Stimulated activated CD4-positive, alpha-beta T cell treated with anti-CD3 and anti-CD28 coated beads, TNF-alpha, amount 100 ng/mL, for 24 hours (primary cell): Measurements from ENCODE around the gene TNFRSF25.
A peak's percentile ranks its signal among the peaks of the same experiment; 100 is the strongest.
"Not testable (repeated sequence)": the region's sequence is repeated elsewhere in the genome, so short reads cannot be mapped to it uniquely, and the experiment has no call there.

Experiments used
- DNase-seq, 3 experiments: peaks; one replicate each; pipeline ENCODE4 v3.0.0-alpha.2; 2020; ENCODE audit warnings: low read depth in 3 of 3

TNFRSF25 gene

GRCh38 chr1:6502000-6502891, 36.3 kb upstream of the TNFRSF25 start:
- DNase-seq, result no peak

GRCh38 chr1:6501279-6501813, 35.4 kb upstream of the TNFRSF25 start:
- DNase-seq, result no peak

- no peak for DNase-seq
Measured at GRCh38 chr1:6500544-6501278, 34.7 kb upstream of the TNFRSF25 start.

- no peak for DNase-seq
Measured at GRCh38 chr1:6499296-6499695, 33.3 kb upstream of the TNFRSF25 start.

GRCh38 chr1:6498576-6499111, 32.7 kb upstream of the TNFRSF25 start:
- DNase-seq, result no peak

GRCh38 chr1:6497867-6498575, 32.0 kb upstream of the TNFRSF25 start:
- DNase-seq, result no peak

GRCh38 chr1:6497215-6497866, 31.4 kb upstream of the TNFRSF25 start:
- peak; percentile 9 to 47 (median 18) for DNase-seq

GRCh38 chr1:6496890-6497214, 30.9 kb upstream of the TNFRSF25 start:
- DNase-seq, result no peak

- DNase-seq, result no peak
Measured at GRCh38 chr1:6496365-6496721, 30.4 kb upstream of the TNFRSF25 start.

- DNase-seq, result no peak
Measured at GRCh38 chr1:6495540-6496364, 29.8 kb upstream of the TNFRSF25 start.

GRCh38 chr1:6495041-6495441, 29.1 kb upstream of the TNFRSF25 start:
- DNase-seq, result no peak

GRCh38 chr1:6494627-6495026, 28.7 kb upstream of the TNFRSF25 start:
- no peak for DNase-seq

GRCh38 chr1:6493834-6494223, 27.9 kb upstream of the TNFRSF25 start:
- DNase-seq, result not testable (repeated sequence)

GRCh38 chr1:6491966-6492365, 26.0 kb upstream of the TNFRSF25 start:
- DNase-seq, result no peak

- no peak for DNase-seq
Measured at GRCh38 chr1:6491480-6491962, 25.5 kb upstream of the TNFRSF25 start, which contains the start of gene PLEKHG5. TSS of gene PLEKHG5 (minus strand) at chr1:6491667. CDS start at chr1:6477571, 14,096 bp downstream.

- no peak for DNase-seq
Measured at GRCh38 chr1:6491081-6491449, 25.1 kb upstream of the TNFRSF25 start.

- DNase-seq, result peak; percentile 23 to 68 (median 43)
Measured at GRCh38 chr1:6490181-6491080, 24.5 kb upstream of the TNFRSF25 start.

- peak; percentile 55 to 78 (median 66) for DNase-seq
Measured at GRCh38 chr1:6489799-6490180, 23.8 kb upstream of the TNFRSF25 start.

GRCh38 chr1:6489383-6489765, 23.4 kb upstream of the TNFRSF25 start:
- DNase-seq, result no peak
